DMS114 treated with DMSO at 0.1 percent for 48 hours (cell line): ENCODE results near the gene GCNT1.
"Not testable (repeated sequence)": the region's sequence is repeated elsewhere in the genome, so short reads cannot be mapped to it uniquely, and the experiment has no call there.

Experiments used
- DNase-seq: peaks from one replicate; lab custom pipeline; 2025; ENCODE audit not compliant: unreplicated experiment; lab: John Stamatoyannopoulos, UW

The GCNT1 gene

GRCh38 chr9:76530458-76531110 is 71.6 kb downstream of the GCNT1 start:
- no peak for DNase-seq

GRCh38 chr9:76531231-76531780 is 72.3 kb downstream of the GCNT1 start:
- DNase-seq = no peak

- DNase-seq = not testable (repeated sequence)
Observed at GRCh38 chr9:76532877-76533276, 73.9 kb downstream of the GCNT1 start.

- no peak for DNase-seq
Observed at GRCh38 chr9:76534026-76534425, 75.0 kb downstream of the GCNT1 start.

GRCh38 chr9:76537150-76537646 is 78.2 kb downstream of the GCNT1 start:
- DNase-seq = no peak

GRCh38 chr9:76539180-76539579 is 80.2 kb downstream of the GCNT1 start:
- no peak for DNase-seq

GRCh38 chr9:76542360-76542759 is 83.4 kb downstream of the GCNT1 start:
- no peak for DNase-seq

GRCh38 chr9:76545191-76545590 is 86.2 kb downstream of the GCNT1 start:
- no peak for DNase-seq

- no peak for DNase-seq
Observed at GRCh38 chr9:76552181-76552580, 93.2 kb downstream of the GCNT1 start.

GRCh38 chr9:76552751-76553455 is 93.9 kb downstream of the GCNT1 start:
- DNase-seq = no peak

- no peak for DNase-seq
Observed at GRCh38 chr9:76553680-76554079, 94.7 kb downstream of the GCNT1 start.
